ENCODE measurements around the gene PARVA. TPM values are rescaled to one million over a fixed set of nuclear protein-coding genes. Genes with fewer than 3 reads are reported as not detected.

Gene PARVA
- polyA plus RNA-seq, 3 donors: not detected

DNA sequence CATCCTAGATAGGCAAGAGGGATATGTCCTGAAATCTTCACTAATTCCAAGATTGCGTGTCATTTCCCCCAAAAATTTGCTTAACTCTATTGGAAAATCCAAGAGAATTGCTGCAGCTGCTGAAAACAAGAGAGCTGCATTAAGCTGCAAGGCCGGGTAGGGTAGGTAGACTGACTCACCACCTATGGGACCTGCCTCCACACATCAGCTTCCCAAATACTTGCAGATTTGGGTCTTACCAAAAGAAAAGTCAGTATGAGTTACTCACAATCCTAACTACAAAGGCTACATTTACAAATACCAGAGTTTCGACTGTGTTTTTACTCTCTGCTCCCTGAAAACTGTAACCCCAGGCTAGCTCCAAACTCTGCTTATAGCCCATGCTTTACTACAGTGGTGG is 154.3 kb downstream of the PARVA start:
- Mint-ChIP-seq H3K4me1 (no peaks in the 10 kb centered on the region), H3K36me3 (no peaks in the 10 kb centered on the region), H3K9me3 (peaks cover 0 to 2% (median 0%) of the 10 kb centered on the region in 7 donors), H3K4me3 (no peak overlapping the region), H3K27me3 (ENCODE audit: low read depth in 3 of 3) (peaks cover 4 to 11% (median 10%) of the 10 kb centered on the region in 3 donors), H3K27ac (no peak overlapping the region)
- no peaks in the 10 kb centered on the region for H3K79me2 ChIP-seq (ENCODE audit: insufficient read depth, low read length)
- 100% methylated on average over 2 of the region's 3 CpGs for WGBS (ENCODE audit: insufficient coverage)
- no peaks in the 10 kb centered on the region for H3K36me3 ChIP-seq (replicated peaks in 1 of 2; ENCODE audit: control insufficient read depth in 1 of 2, insufficient read depth in 2 of 2, low read length in 2 of 2)
- no peak for DNase-seq
- H3K9me3 ChIP-seq (replicated peaks in 1 of 2; ENCODE audit: control insufficient read depth in 1 of 2, insufficient read depth in 1 of 2, low read length in 2 of 2): no peaks in the 10 kb centered on the region
- no peak overlapping the region for H2AFZ ChIP-seq (ENCODE audit: insufficient read depth, low read depth, low read length, poor library complexity, severe bottlenecking)
- H3K4me1 ChIP-seq (ENCODE audit: control insufficient read depth in 1 of 2, insufficient read depth in 2 of 2, low read length in 2 of 2): no peaks in the 10 kb centered on the region
- H3K9ac ChIP-seq (ENCODE audit: insufficient read depth, low read length, poor library complexity, severe bottlenecking): no peak overlapping the region
- intact Hi-C loops (cut with micrococcal nuclease): no loop called here
- no peak overlapping the region for H3K4me3 ChIP-seq (replicated peaks in 1 of 3; ENCODE audit: low read depth in 2 of 3, low read length in 3 of 3)
- no peak overlapping the region for H3K4me2 ChIP-seq (replicated peaks; ENCODE audit: extremely low read depth, low read length, poor library complexity, severe bottlenecking)
- TF ChIP-seq, protein P1, sequence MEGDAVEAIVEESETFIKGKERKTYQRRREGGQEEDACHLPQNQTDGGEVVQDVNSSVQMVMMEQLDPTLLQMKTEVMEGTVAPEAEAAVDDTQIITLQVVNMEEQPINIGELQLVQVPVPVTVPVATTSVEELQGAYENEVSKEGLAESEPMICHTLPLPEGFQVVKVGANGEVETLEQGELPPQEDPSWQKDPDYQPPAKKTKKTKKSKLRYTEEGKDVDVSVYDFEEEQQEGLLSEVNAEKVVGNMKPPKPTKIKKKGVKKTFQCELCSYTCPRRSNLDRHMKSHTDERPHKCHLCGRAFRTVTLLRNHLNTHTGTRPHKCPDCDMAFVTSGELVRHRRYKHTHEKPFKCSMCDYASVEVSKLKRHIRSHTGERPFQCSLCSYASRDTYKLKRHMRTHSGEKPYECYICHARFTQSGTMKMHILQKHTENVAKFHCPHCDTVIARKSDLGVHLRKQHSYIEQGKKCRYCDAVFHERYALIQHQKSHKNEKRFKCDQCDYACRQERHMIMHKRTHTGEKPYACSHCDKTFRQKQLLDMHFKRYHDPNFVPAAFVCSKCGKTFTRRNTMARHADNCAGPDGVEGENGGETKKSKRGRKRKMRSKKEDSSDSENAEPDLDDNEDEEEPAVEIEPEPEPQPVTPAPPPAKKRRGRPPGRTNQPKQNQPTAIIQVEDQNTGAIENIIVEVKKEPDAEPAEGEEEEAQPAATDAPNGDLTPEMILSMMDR (IDR thresholded peaks at IDR 0.05): no peak
- H3K27ac ChIP-seq (ENCODE audit: low read depth in 1 of 2, low read length in 2 of 2): no peak overlapping the region
- no peaks in the 10 kb centered on the region for H3K27me3 ChIP-seq (ENCODE audit: control insufficient read depth in 2 of 2, insufficient read depth in 2 of 2, low read length in 2 of 2)
- H4K20me1 ChIP-seq (ENCODE audit: insufficient read depth, low read length): no peaks in the 10 kb centered on the region

DNA sequence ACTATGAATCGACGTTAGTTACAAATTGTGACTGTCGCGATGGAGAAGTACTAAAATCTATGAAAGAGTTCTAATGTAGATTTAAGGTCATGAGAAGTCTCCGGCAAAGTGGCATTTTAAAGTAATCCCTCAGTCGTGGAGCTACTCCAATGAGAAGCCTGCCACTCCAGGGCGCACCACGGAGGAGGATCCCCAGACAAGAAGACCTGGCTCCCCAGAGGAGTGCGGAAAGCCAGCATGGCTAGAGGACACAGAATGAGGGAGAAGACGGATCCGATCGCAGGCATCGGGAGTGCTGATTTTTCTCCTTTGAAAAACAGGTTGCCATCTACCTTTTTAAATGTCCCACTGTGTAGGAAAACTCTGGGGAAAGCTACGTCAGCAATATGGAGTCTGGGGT is 155.2 kb downstream of the PARVA start:
- Histone ChIP-seq H3K36me3 (replicated peaks in 1 of 2; ENCODE audit: control insufficient read depth in 1 of 2, insufficient read depth in 2 of 2, low read length in 2 of 2) (no peaks in the 10 kb centered on the region), H3K79me2 (ENCODE audit: insufficient read depth, low read length) (no peaks in the 10 kb centered on the region), H3K4me3 (replicated peaks in 1 of 3; ENCODE audit: low read depth in 2 of 3, low read length in 3 of 3) (no peak overlapping the region), H4K20me1 (ENCODE audit: insufficient read depth, low read length) (no peaks in the 10 kb centered on the region), H3K27me3 (ENCODE audit: control insufficient read depth in 2 of 2, insufficient read depth in 2 of 2, low read length in 2 of 2) (no peaks in the 10 kb centered on the region), H3K9me3 (replicated peaks in 1 of 2; ENCODE audit: control insufficient read depth in 1 of 2, insufficient read depth in 1 of 2, low read length in 2 of 2) (no peaks in the 10 kb centered on the region), H2AFZ (ENCODE audit: insufficient read depth, low read depth, low read length, poor library complexity, severe bottlenecking) (no peak overlapping the region), H3K4me1 (ENCODE audit: control insufficient read depth in 1 of 2, insufficient read depth in 2 of 2, low read length in 2 of 2) (no peaks in the 10 kb centered on the region), H3K27ac (ENCODE audit: low read depth in 1 of 2, low read length in 2 of 2) (no peak overlapping the region), H3K4me2 (replicated peaks; ENCODE audit: extremely low read depth, low read length, poor library complexity, severe bottlenecking) (no peak overlapping the region), H3K9ac (ENCODE audit: insufficient read depth, low read length, poor library complexity, severe bottlenecking) (no peak overlapping the region)
- H3K9me3 Mint-ChIP-seq: peaks cover 0 to 2% (median 0%) of the 10 kb centered on the region in 7 donors
- H3K4me3 Mint-ChIP-seq: no peak overlapping the region
- H3K27me3 Mint-ChIP-seq (ENCODE audit: low read depth in 3 of 3): peaks cover 4 to 13% (median 7%) of the 10 kb centered on the region in 3 donors
- intact Hi-C loops (cut with micrococcal nuclease): no loop called here
- over 99% methylated on average over 11 of the region's 14 CpGs for WGBS (ENCODE audit: insufficient coverage)
- no peak for DNase-seq
- TF ChIP-seq, protein P1 (IDR thresholded peaks at IDR 0.05): no peak
- H3K27ac Mint-ChIP-seq: no peak overlapping the region
- no peaks in the 10 kb centered on the region for H3K36me3 Mint-ChIP-seq
- no peaks in the 10 kb centered on the region for H3K4me1 Mint-ChIP-seq
